Choroid plexus epithelial cell (primary cell): ENCODE measurements around the gene FGD4.

Experiments used
- DNase-seq: peaks from one replicate; pipeline ENCODE4 v3.0.0-alpha.2; 2010; ENCODE audit warnings: low read depth
- H3K4me3 ChIP-seq: 2 replicates; pipeline ENCODE4 v1.5.1; 2011; ENCODE audit warnings: low read depth, mild to moderate bottlenecking, control low read depth, low read length, moderate library complexity
- CTCF ChIP-seq: conservative IDR thresholded peaks from 2 replicates; pipeline ENCODE4 v1.5.1; 2011; ENCODE audit warnings: low read depth, mild to moderate bottlenecking, control low read depth, inconsistent platforms, low read length, moderate library complexity

Gene FGD4

GRCh38 chr12:32454075-32454474 is 54.7 kb downstream of the FGD4 start:
- TF ChIP-seq CTCF, result no peak
- peak; percentile 88 for DNase-seq
- H3K4me3 ChIP-seq, result no peak overlapping the region

- DNase-seq, result no peak
- no peak overlapping the region for H3K4me3 ChIP-seq
- no peak for TF ChIP-seq CTCF
Measured at GRCh38 chr12:32454866-32455265, 55.5 kb downstream of the FGD4 start.

GRCh38 chr12:32455607-32456071 is 56.3 kb downstream of the FGD4 start:
- peak; percentile 51 for TF ChIP-seq CTCF
- H3K4me3 ChIP-seq, result peak overlapping the region; percentile 34
- DNase-seq, result peak; percentile 91

- no peak for TF ChIP-seq CTCF
- DNase-seq, result peak; percentile 70
- H3K4me3 ChIP-seq, result no peak overlapping the region
Measured at GRCh38 chr12:32457251-32458025, 58.1 kb downstream of the FGD4 start.

- H3K4me3 ChIP-seq, result no peak overlapping the region
- no peak for TF ChIP-seq CTCF
- no peak for DNase-seq
Measured at GRCh38 chr12:32460638-32461037, 61.3 kb downstream of the FGD4 start.

GRCh38 chr12:32462908-32463307 is 63.5 kb downstream of the FGD4 start:
- H3K4me3 ChIP-seq, result no peak overlapping the region
- no peak for DNase-seq
- TF ChIP-seq CTCF, result no peak

GRCh38 chr12:32466187-32466586 is 66.8 kb downstream of the FGD4 start:
- no peak for DNase-seq
- no peak for TF ChIP-seq CTCF
- no peak overlapping the region for H3K4me3 ChIP-seq
